Fibroblast of mammary gland (primary cell): Measurements from ENCODE around the gene SMC3.
A peak's percentile ranks its signal among the peaks of the same experiment; 100 is the strongest.

ENCODE experiments used
- DNase-seq: peaks from one replicate; pipeline ENCODE4 v3.0.0-alpha.2; 2010; ENCODE audit warnings: low read depth
- H3K4me3 ChIP-seq: 2 replicates; pipeline ENCODE4 v1.5.1; 2011; ENCODE audit warnings: low read depth, mild to moderate bottlenecking, low read length, moderate library complexity; ENCODE audit not compliant: control insufficient read depth
- CTCF ChIP-seq: conservative IDR thresholded peaks from 2 replicates; pipeline ENCODE4 v1.5.1; 2011; ENCODE audit warnings: low read depth, low read length, inconsistent platforms; ENCODE audit not compliant: control insufficient read depth, insufficient read depth

SMC3 gene

GRCh38 chr10:110649347-110650264 lies 82.1 kb downstream of the SMC3 start:
- DNase-seq = no peak
- no peak for TF ChIP-seq CTCF
- H3K4me3 ChIP-seq = no peak overlapping the region

- H3K4me3 ChIP-seq = no peak overlapping the region
- no peak for TF ChIP-seq CTCF
- no peak for DNase-seq
Measured at GRCh38 chr10:110650265-110650668, 82.8 kb downstream of the SMC3 start.

GRCh38 chr10:110651044-110651958 lies 83.8 kb downstream of the SMC3 start:
- TF ChIP-seq CTCF = no peak
- DNase-seq = peak; percentile 26
- no peak overlapping the region for H3K4me3 ChIP-seq

- no peak overlapping the region for H3K4me3 ChIP-seq
- no peak for TF ChIP-seq CTCF
- no peak for DNase-seq
Measured at GRCh38 chr10:110652475-110653118, 85.1 kb downstream of the SMC3 start.
